HepG2 (cell line): ENCODE data around the gene SIK3. TPM values are rescaled to one million over a fixed set of nuclear protein-coding genes. Genes with fewer than 3 reads are reported as not detected.

ENCODE experiments used
- ATAC-seq: fragments of 200-7000 bp; cut with Tn5 transposase; 3 replicates; pipeline ENCODE4 v1.9.1; 2020; ENCODE audit warnings: mild to moderate bottlenecking, moderate library complexity
- BruUV-seq: library from RNA; stranded (reverse); fragments of 400-500 nt; replicated peaks from 2 replicates; lab custom pipeline; 2021; lab: Mats Ljungman, UMichigan
- CTCF ChIA-PET: fragments of 300-600 bp; formaldehyde crosslinking; extraction: SDS; loops from one replicate; lab custom pipeline; 2021; ENCODE audit warnings: low total read pairs, inconsistent platforms, low intra/inter-chr PET ratio; lab: Yijun Ruan, JAX
- POLR2A ChIA-PET: fragments of 350-600 bp; sonication (Branson Sonifier 250); formaldehyde crosslinking; loops from one replicate; lab custom pipeline; 2020; ENCODE audit warnings: antibody characterized with exemption, inconsistent platforms; lab: Yijun Ruan, JAX
- DNase-seq: peaks from one replicate; pipeline ENCODE4 v3.0.0-alpha.2; 2015; ENCODE audit warnings: low spot score
- FAIRE-seq: peaks from 3 replicates; lab custom pipeline; 2011; peaks lifted over from hg19 to GRCh38; lab: Jason Lieb, UNC
- H2AFZ ChIP-seq: one replicate; pipeline ENCODE4 v1.6.1; 2011; ENCODE audit warnings: low read length, inconsistent platforms
- H3K27ac ChIP-seq: fragments of 300-600 bp; 3 replicates; pipeline ENCODE4 v1.8.0; 2011; ENCODE audit warnings: mixed run types, mild to moderate bottlenecking, mixed read lengths, low read length, inconsistent platforms; ENCODE audit not compliant: insufficient read depth; ENCODE audit errors: extremely low read length
- H3K27me3 ChIP-seq, 2 experiments: fragments of 200-600 bp in 1 of 2; 2 replicates in 1 of 2; 3 replicates in 1 of 2; pipeline versions ENCODE4 v1.6.0 to v1.8.0; 2011; ENCODE audit warnings: low read length in 2 of 2, mild to moderate bottlenecking in 2 of 2, moderate library complexity in 2 of 2, inconsistent platforms in 1 of 2; ENCODE audit not compliant: insufficient read depth in 2 of 2, control insufficient read depth in 1 of 2
- H3K36me3 ChIP-seq, 2 experiments: fragments of 200-600 bp in 1 of 2; replicated peaks in 1 of 2; 2 replicates in 1 of 2; 3 replicates in 1 of 2; pipeline versions ENCODE4 v1.5.1 to v1.8.0; 2011; ENCODE audit warnings: low read length in 2 of 2, inconsistent platforms in 1 of 2; ENCODE audit not compliant: insufficient read depth in 2 of 2, control insufficient read depth in 1 of 2
- H3K4me1 ChIP-seq: 2 replicates; pipeline ENCODE4 v1.5.1; 2012; ENCODE audit warnings: low read length, inconsistent platforms; ENCODE audit not compliant: insufficient read depth
- H3K4me2 ChIP-seq: 2 replicates; pipeline ENCODE4 v1.6.0; 2011; ENCODE audit warnings: low read depth, low read length, inconsistent platforms
- H3K4me3 ChIP-seq, 3 experiments: fragments of 200-600 bp in 1 of 3; sonication (generic), shearing (Covaris generic) in 1 of 3; replicated peaks in 1 of 3; 2 replicates each; pipeline ENCODE4 v1.5.1; 2011 to 2016; ENCODE audit warnings: low read length in 3 of 3, inconsistent platforms in 2 of 3, low read depth in 2 of 3, mild to moderate bottlenecking in 2 of 3, control low read depth in 1 of 3, mixed read lengths in 1 of 3; ENCODE audit not compliant: insufficient read depth in 1 of 3
- H3K79me2 ChIP-seq: one replicate; pipeline ENCODE4 v1.6.1; 2011; ENCODE audit warnings: low read length, inconsistent platforms; ENCODE audit not compliant: insufficient read depth
- H3K9ac ChIP-seq: 2 replicates; pipeline ENCODE4 v1.6.0; 2011; ENCODE audit warnings: mild to moderate bottlenecking, low read depth, low read length, inconsistent platforms; ENCODE audit not compliant: insufficient read depth
- H3K9me3 ChIP-seq: 2 replicates; pipeline ENCODE4 v1.5.1; 2012; ENCODE audit warnings: mild to moderate bottlenecking, low read length
- H4K20me1 ChIP-seq: 2 replicates; pipeline ENCODE4 v1.6.0; 2011; ENCODE audit warnings: inconsistent platforms, mild to moderate bottlenecking, low read length, moderate library complexity; ENCODE audit not compliant: insufficient read depth
- HDAC6 ChIP-seq: fragments of 200-600 bp; sonication (generic); IDR thresholded peaks from 2 replicates; pipeline ENCODE4 v1.7.0; 2017; ENCODE audit warnings: mild to moderate bottlenecking, antibody characterized with exemption, low read length, low read depth
- KMT2A ChIP-seq: sonication (generic); formaldehyde crosslinking; IDR thresholded peaks from 2 replicates; pipeline ENCODE4 v1.4.0; 2020; ENCODE audit warnings: missing genetic modification reagents
- MZF1 ChIP-seq: sonication (generic); formaldehyde crosslinking; IDR thresholded peaks from 2 replicates; pipeline ENCODE4 v1.8.1; 2023; ENCODE audit warnings: mild to moderate bottlenecking, missing genetic modification reagents, borderline replicate concordance
- NFE2L1 ChIP-seq: sonication (generic); formaldehyde crosslinking; IDR thresholded peaks from 2 replicates; pipeline ENCODE4 v1.4.0; 2020; ENCODE audit warnings: missing genetic modification reagents, mild to moderate bottlenecking, borderline replicate concordance
- NKX3-1 ChIP-seq: sonication (generic); formaldehyde crosslinking; IDR thresholded peaks from 2 replicates; pipeline ENCODE4 v1.5.0; 2020; ENCODE audit warnings: missing genetic modification reagents
- PRDM15 ChIP-seq: sonication (generic); formaldehyde crosslinking; IDR thresholded peaks from 2 replicates; pipeline ENCODE4 v1.4.0; 2020; ENCODE audit warnings: missing genetic modification reagents
- SALL1 ChIP-seq: sonication (generic); formaldehyde crosslinking; IDR thresholded peaks from 2 replicates; pipeline ENCODE4 v1.8.0; 2022; ENCODE audit warnings: mild to moderate bottlenecking, missing genetic modification reagents
- SMAD3 ChIP-seq: sonication (generic); formaldehyde crosslinking; IDR thresholded peaks from 2 replicates; pipeline ENCODE4 v1.4.0; 2020; ENCODE audit warnings: missing genetic modification reagents
- SRSF9 ChIP-seq: fragments of 200-400 bp; formaldehyde crosslinking; IDR thresholded peaks from 2 replicates; pipeline ENCODE4 v1.6.1; 2018; ENCODE audit warnings: borderline replicate concordance, mild to moderate bottlenecking, low read depth, low read length; ENCODE audit not compliant: insufficient read depth, poor library complexity, severe bottlenecking
- ZBTB20 ChIP-seq: sonication (generic); formaldehyde crosslinking; IDR thresholded peaks from 2 replicates; pipeline ENCODE4 v1.8.1; 2023; ENCODE audit warnings: missing genetic modification reagents, low read depth, mild to moderate bottlenecking, borderline replicate concordance
- ZNF124 ChIP-seq: sonication (generic); formaldehyde crosslinking; IDR thresholded peaks from 2 replicates; pipeline ENCODE4 v1.4.0; 2020; ENCODE audit warnings: missing genetic modification reagents
- ZNF33A ChIP-seq: sonication (generic); formaldehyde crosslinking; IDR thresholded peaks from 2 replicates; pipeline ENCODE4 v1.5.1; 2020; ENCODE audit warnings: missing genetic modification reagents, mild to moderate bottlenecking, moderate library complexity, borderline replicate concordance
- ZNF414 ChIP-seq: sonication (generic); formaldehyde crosslinking; IDR thresholded peaks from 2 replicates; pipeline ENCODE4 v1.5.0; 2020; ENCODE audit warnings: missing genetic modification reagents
- ZSCAN20 ChIP-seq: sonication (generic); formaldehyde crosslinking; IDR thresholded peaks from 2 replicates; pipeline ENCODE4 v1.4.0; 2020; ENCODE audit warnings: missing genetic modification reagents, mild to moderate bottlenecking, borderline replicate concordance
- WGBS: methylation state at CpG from one replicate; pipeline ENCODE4 v1.1.6; 2017; ENCODE audit warnings: low lambda C conversion rate; 5-methylcytosine and 5-hydroxymethylcytosine counted together
- in situ Hi-C: cut with HindIII; loops from 2 replicates; pipeline ENCODE4 v1.10.0; 2017; ENCODE audit warnings: low pct_unique_long_range_greater_than_20kb; ENCODE audit not compliant: extremely low pct_ligation_motif_present
- intact Hi-C: fragments of 100-400 bp; cut with micrococcal nuclease; formaldehyde crosslinking; loops from one replicate; pipeline ENCODE4 v1.10.0; 2022; ENCODE audit not compliant: unreplicated experiment
- polyA plus RNA-seq, 8 experiments: library from polyadenylated mRNA; depleted of rRNA in 3 of 8; stranded (reverse) in 7 of 8; unstranded in 1 of 8; fragments of >200 nt; fragmentation: Illumina TruSeq in 4 of 8; extraction: Trizol in 4 of 8; gene quantifications; 2 replicates each; pipeline versions ENCODE4 v1.2.1 to v1.2.3, GENCODE V29; 2011 to 2016; ENCODE audit warnings: low read depth in 4 of 8, missing spikeins in 1 of 8, mixed read lengths in 1 of 8; ENCODE audit not compliant: insufficient read depth in 1 of 8
- total RNA-seq, 5 experiments: library from RNA; depleted of rRNA; stranded (reverse); fragments of >200 nt; fragmentation: Illumina TruSeq; extraction: Trizol; gene quantifications; 2 replicates each; pipeline ENCODE4 v1.2.3, GENCODE V29; 2016; ENCODE audit warnings: low read depth in 1 of 5

Gene SIK3
- total and polyA plus RNA-seq, 2 of the 13 experiments (the other 11 are each of a cell fraction or from before 2014, with no cell fraction given) = 5.7 to 9.8 TPM

- no peak for TF ChIP-seq PRDM15
- TF ChIP-seq NFE2L1 (CRISPR knock-in tag) = no peak
- no peak for TF ChIP-seq ZNF124 (CRISPR knock-in tag)
- no peak for TF ChIP-seq MZF1
- no peak for TF ChIP-seq ZSCAN20
- no peak for TF ChIP-seq ZNF33A
- peak; percentile 74; the same call in 1 of the 2 replicates for TF ChIP-seq NKX3-1
- peak; percentile 70 for TF ChIP-seq SALL1 (CRISPR knock-in tag)
Observed at GRCh38 chr11:117076941-117077691, 21.1 kb downstream of the SIK3 start (continued).

- Histone ChIP-seq H3K9me3 (no peaks in the 10 kb centered on the region), H3K27ac (no peak overlapping the region), H4K20me1 (peaks cover 87% of the 10 kb centered on the region)
- BruUV-seq = no TSS peak
- DNase-seq = no peak
- 93% methylated on average over 1 of the region's 1 CpG for whole genome bisulfite sequencing
- TF ChIP-seq SALL1 (CRISPR knock-in tag) = no peak
- TF ChIP-seq KMT2A (CRISPR knock-in tag) = no peak
- TF ChIP-seq ZNF414 (CRISPR knock-in tag) = no peak
- TF ChIP-seq SMAD3 (CRISPR knock-in tag) = no peak
- no peak for TF ChIP-seq ZBTB20 (CRISPR knock-in tag)
- TF ChIP-seq SRSF9 = no peak
- no peak for TF ChIP-seq HDAC6
- TF ChIP-seq, all 625 proteins: peak for 0
- Histone ChIP-seq H3K36me3 (no peaks in the 10 kb centered on the region), H3K27me3 (no peaks in the 10 kb centered on the region), H3K4me1 (peaks cover 71% of the 10 kb centered on the region), H2AFZ (no peak overlapping the region), H3K4me2 (no peak overlapping the region), H3K79me2 (peaks cover 50% of the 10 kb centered on the region), H3K9ac (no peak overlapping the region), H3K4me3 (no peak overlapping the region)
- in situ Hi-C loops (no loop called here), intact Hi-C loops (loop anchor here (5.0 kb wide), 1 partner anchor 53 kb away; no protein-coding TSS in a partner anchor)
- POLR2A ChIA-PET = no interaction called here
- no peak for ATAC-seq
- FAIRE-seq = no peak
- CTCF ChIA-PET = no interaction called here
Observed at GRCh38 chr11:117075186-117075585, 23.0 kb downstream of the SIK3 start.
